Skeletal muscle tissue (tissue), 4 donors: Measurements from ENCODE around the gene CASK. TPM values are rescaled to one million over a fixed set of nuclear protein-coding genes. Genes with fewer than 3 reads are reported as not detected.
"Not testable (repeated sequence)": the region's sequence is repeated elsewhere in the genome, so short reads cannot be mapped to it uniquely, and the experiment has no call there.

Source experiments
- H3K27ac ChIP-seq: one replicate; pipeline ENCODE4 v1.7.0; 2013; ENCODE audit warnings: mild to moderate bottlenecking, low read depth, low read length, inconsistent platforms
- H3K27me3 ChIP-seq, 3 donors: one replicate each; pipeline ENCODE4 v1.7.0; 2013; ENCODE audit warnings: low read length in 3 of 3; ENCODE audit not compliant: control insufficient read depth in 3 of 3, insufficient read depth in 3 of 3
- H3K36me3 ChIP-seq, 3 donors: one replicate each; pipeline ENCODE4 v1.7.0; 2013; ENCODE audit warnings: low read length in 3 of 3; ENCODE audit not compliant: control insufficient read depth in 3 of 3, insufficient read depth in 3 of 3
- H3K4me1 ChIP-seq, 3 donors: one replicate each; pipeline ENCODE4 v1.7.0; 2013; ENCODE audit warnings: low read length in 3 of 3, mild to moderate bottlenecking in 3 of 3; ENCODE audit not compliant: control insufficient read depth in 3 of 3, insufficient read depth in 3 of 3
- H3K4me3 ChIP-seq, 3 donors: one replicate each; pipeline ENCODE4 v1.7.0; 2013; ENCODE audit warnings: low read length in 3 of 3
- H3K9ac ChIP-seq, 3 donors: one replicate each; pipeline ENCODE4 v1.7.0; 2013; ENCODE audit warnings: low read length in 3 of 3, mild to moderate bottlenecking in 3 of 3, moderate library complexity in 2 of 3, low read depth in 1 of 3
- H3K9me3 ChIP-seq, 3 donors: one replicate each; pipeline ENCODE4 v1.7.0; 2013; ENCODE audit warnings: low read length in 3 of 3; ENCODE audit not compliant: control insufficient read depth in 3 of 3
- total RNA-seq: library from RNA; depleted of rRNA; stranded (reverse); fragments of >200 nt; gene quantifications from one replicate; pipeline ENCODE4 v1.2.3, GENCODE V29; 2014
- donor health status: Osteomylitis.

Gene CASK
- total RNA-seq, 1 donor from 2014 or later: 31.3 TPM

DNA sequence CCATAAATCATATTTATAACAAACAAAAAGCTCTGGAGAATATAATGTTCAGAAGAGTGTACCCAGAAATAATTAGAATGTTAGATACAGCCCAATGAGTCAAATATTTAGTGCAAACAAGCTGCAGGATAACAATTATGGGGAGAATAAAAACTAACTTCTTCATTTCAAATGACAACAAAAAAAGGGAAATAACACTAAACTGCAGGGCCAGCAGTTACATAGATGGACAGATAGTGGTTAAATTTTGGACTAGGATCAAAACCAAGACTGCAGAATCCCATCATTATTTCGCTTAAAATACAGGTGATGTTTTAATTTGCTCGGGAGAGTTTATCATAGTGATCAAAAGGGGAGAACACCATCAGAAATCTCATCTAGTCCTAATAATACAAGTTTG is 235.2 kb downstream of the CASK start:
- H3K4me1 ChIP-seq: no peaks in the 10 kb centered on the region
- no peak overlapping the region for H3K27ac ChIP-seq
- no peaks in the 10 kb centered on the region for H3K9me3 ChIP-seq
- no peak overlapping the region for H3K9ac ChIP-seq
- no peak overlapping the region for H3K4me3 ChIP-seq
- H3K27me3 ChIP-seq: no peaks in the 10 kb centered on the region
- no peaks in the 10 kb centered on the region for H3K36me3 ChIP-seq

DNA sequence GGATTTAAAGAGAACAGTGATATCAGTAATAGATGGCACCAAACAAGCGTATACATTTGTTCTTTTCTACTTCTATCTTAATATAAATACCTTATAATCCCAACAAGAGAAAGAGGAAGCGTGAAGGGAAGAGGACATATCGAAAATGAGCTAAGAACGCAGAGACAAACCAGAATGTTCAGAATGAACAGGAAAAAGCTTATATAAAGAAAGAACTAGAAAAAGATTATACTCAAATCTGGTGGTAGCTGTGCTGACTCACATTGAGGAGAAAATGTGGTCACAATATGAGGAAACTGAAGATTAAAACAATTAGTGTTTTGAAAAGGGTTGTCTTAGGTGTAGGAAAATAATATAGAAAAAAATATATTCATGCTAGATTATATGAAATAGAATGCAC is 236.6 kb downstream of the CASK start:
- Histone ChIP-seq H3K9me3 (no peaks in the 10 kb centered on the region), H3K27me3 (no peaks in the 10 kb centered on the region), H3K9ac (no peak overlapping the region), H3K4me1 (no peaks in the 10 kb centered on the region), H3K4me3 (no peak overlapping the region), H3K36me3 (no peaks in the 10 kb centered on the region), H3K27ac (no peak overlapping the region)

DNA sequence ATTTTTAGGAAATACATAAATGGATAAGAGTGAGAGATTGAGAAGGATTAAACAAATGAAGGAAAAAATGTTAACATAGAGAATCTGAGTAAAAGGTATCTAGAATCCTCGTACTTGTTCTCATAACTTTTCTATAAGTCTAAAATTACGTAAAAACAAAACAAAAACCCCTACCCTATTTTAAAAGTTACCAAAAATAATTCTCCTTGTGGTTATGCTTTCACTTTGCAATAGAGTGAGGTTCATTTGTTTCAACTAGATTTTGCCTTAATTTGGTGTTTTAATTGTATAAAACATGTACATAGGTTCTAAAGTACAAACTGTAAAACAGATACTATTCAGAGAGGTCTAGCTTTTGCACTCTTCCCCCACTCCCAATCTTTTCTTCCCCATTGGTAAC is 238.4 kb downstream of the CASK start:
- Histone ChIP-seq H3K27ac (no peak overlapping the region), H3K9me3 (no peaks in the 10 kb centered on the region), H3K9ac (no peak overlapping the region), H3K4me3 (no peak overlapping the region), H3K27me3 (no peaks in the 10 kb centered on the region), H3K36me3 (no peaks in the 10 kb centered on the region), H3K4me1 (no peaks in the 10 kb centered on the region)

DNA sequence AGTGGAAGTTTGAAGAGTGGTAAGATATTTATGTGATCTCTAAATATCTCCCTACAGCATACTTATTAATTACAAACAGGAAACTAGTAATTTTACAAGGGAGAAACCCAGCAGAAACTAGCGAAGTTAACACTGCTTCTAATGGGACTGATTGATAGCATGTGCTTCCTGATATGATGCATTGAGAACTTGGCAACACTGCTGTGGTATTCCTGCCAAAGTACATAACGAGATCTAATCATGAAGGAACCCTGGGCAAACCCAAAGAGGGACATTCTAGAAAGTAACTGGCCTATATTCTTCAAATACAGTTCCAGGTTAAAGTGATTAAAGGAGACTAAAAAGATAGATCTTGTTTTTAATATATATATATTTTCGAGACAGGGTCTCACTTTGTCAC is 239.2 kb downstream of the CASK start:
- H3K9me3 ChIP-seq: no peaks in the 10 kb centered on the region
- no peaks in the 10 kb centered on the region for H3K4me1 ChIP-seq
- no peaks in the 10 kb centered on the region for H3K27me3 ChIP-seq
- H3K9ac ChIP-seq: no peak overlapping the region
- no peak overlapping the region for H3K4me3 ChIP-seq
- no peak overlapping the region for H3K27ac ChIP-seq
- no peaks in the 10 kb centered on the region for H3K36me3 ChIP-seq

DNA sequence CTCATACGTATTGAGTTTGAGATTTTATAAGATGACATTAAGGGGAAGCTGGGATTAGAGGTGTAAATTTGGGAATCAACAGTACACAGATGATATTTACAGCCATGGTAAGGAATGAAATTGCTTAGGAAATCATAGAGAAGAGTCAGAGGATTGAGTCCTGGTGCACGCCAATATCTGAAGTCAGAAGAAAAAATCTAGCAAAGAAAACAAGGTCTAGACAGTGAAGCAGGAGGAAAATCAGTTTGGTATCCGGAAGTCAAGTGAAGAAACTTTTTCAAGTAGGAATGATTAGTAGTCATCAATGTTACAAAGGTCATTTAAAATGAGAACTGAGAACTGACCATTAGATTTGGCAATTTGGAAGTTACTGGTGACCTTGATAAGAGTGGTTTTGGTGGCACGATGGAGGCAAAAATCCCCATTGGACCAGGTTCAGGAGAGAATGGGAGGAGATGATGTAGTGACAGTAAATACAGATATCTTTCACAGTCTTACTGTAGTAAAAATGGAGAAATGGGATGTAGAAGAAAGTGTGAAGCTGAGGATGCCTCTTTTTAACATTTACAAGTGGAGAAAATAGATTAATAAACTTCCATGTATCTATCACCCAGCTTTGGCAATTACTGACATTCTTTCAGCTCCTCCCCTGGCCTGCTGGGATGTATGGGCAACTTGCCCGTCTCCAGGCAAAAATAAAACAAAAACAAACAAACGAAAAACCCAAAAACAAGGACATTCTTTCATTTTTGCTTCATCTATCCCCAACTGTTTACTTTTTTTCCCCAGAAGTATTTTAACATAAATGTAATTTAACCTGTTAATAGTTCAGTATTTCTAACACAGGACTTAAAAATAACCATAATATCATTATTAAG is 245.9 kb downstream of the CASK start:
- Histone ChIP-seq H3K27ac (no peak overlapping the region), H3K36me3 (no peaks in the 10 kb centered on the region), H3K4me1 (no peaks in the 10 kb centered on the region), H3K4me3 (no peak overlapping the region), H3K9ac (no peak overlapping the region), H3K9me3 (no peaks in the 10 kb centered on the region), H3K27me3 (no peaks in the 10 kb centered on the region)

DNA sequence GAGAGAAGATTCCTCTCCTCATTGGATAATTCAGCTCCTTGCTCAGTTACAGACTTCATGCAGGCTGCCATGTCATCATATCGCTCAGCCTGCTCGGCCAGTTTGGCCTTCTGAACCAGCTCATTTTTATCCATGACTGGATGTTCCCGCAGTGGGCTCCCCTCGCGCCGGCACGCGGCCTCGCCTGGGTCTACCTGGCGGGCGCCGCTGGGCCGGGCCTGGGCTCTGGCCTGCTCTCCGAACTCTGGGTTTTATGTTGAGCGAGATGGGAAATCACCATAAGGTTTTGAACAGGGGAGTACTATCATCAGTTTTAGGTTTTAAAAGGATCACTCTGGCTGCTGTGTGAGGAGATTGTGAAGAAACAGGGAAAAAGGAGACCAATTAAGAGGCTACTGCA is 247.0 kb downstream of the CASK start:
- not testable (repeated sequence) for H3K4me3 ChIP-seq, H3K9ac ChIP-seq, H3K4me1 ChIP-seq, H3K27ac ChIP-seq, H3K36me3 ChIP-seq, H3K9me3 ChIP-seq, H3K27me3 ChIP-seq

DNA sequence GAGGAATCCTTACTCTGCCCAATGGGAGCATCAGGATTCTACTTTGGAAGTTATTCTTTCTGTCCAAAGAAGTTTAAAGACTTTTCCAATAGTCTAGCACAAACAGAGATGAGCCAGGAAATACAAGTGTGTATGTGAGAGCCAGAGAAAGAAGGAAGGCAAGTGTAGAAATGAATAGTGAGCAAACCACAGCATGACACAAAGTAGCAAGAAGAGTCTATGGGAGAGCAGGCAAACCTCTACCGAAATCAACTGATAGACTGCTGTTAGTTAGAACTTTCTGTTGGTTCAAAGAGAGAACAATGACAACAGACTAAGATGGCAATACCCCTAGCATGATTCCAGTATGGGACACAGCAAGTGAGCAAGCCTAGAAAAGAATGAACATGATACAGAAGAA is 250.7 kb downstream of the CASK start:
- H3K9ac ChIP-seq: no peak overlapping the region
- no peaks in the 10 kb centered on the region for H3K4me1 ChIP-seq
- H3K36me3 ChIP-seq: no peaks in the 10 kb centered on the region
- no peaks in the 10 kb centered on the region for H3K9me3 ChIP-seq
- peaks cover 0 to 4% (median 0%) of the 10 kb centered on the region in 3 donors for H3K27me3 ChIP-seq
- H3K4me3 ChIP-seq: no peak overlapping the region
- no peak overlapping the region for H3K27ac ChIP-seq

DNA sequence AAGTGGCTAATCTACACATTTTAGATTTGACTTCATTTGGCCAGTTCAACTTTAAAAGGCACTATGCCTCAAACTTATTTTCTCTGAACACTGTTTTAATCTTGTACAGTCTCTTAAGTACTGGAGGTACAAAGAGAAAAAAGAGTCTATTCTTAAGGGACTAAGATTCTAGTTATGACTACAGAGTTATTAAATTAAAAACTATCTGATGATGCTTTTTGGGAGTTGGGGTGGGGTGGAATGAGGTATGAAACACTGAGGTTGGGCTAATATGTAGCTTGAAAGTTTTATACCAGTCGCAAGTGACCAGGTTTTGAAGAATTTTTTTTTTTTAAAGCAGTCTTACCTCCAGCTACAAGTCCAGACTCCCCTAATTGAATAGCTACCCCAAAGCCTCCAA is 252.3 kb downstream of the CASK start:
- H3K9ac ChIP-seq: no peak overlapping the region
- H3K36me3 ChIP-seq: no peaks in the 10 kb centered on the region
- no peak overlapping the region for H3K27ac ChIP-seq
- H3K9me3 ChIP-seq: no peaks in the 10 kb centered on the region
- no peak overlapping the region for H3K4me3 ChIP-seq
- H3K27me3 ChIP-seq: peaks cover 0 to 4% (median 0%) of the 10 kb centered on the region in 3 donors
- no peaks in the 10 kb centered on the region for H3K4me1 ChIP-seq

DNA sequence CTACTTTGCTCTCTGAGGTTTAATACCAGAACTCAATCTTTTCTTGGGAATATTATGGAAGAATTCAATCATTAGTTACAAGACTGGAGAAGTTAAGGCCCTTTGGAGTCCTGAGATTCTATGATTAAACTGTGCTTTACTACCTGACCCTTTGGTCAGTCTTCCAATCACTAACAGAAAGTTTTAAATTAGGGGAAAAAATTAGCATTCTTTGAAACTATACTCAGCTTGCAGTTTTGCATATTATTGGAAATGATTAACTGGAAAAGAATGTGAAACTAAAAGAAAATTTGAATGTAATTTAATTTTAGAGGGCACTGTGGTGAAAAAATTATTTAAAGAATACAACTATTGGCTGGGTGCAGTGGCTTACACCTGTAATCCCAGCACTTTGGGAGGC is 253.2 kb downstream of the CASK start:
- Histone ChIP-seq H3K4me3 (no peak overlapping the region), H3K9me3 (no peaks in the 10 kb centered on the region), H3K4me1 (no peaks in the 10 kb centered on the region), H3K36me3 (no peaks in the 10 kb centered on the region), H3K27me3 (peaks cover 0 to 4% (median 0%) of the 10 kb centered on the region in 3 donors), H3K9ac (no peak overlapping the region), H3K27ac (no peak overlapping the region)

DNA sequence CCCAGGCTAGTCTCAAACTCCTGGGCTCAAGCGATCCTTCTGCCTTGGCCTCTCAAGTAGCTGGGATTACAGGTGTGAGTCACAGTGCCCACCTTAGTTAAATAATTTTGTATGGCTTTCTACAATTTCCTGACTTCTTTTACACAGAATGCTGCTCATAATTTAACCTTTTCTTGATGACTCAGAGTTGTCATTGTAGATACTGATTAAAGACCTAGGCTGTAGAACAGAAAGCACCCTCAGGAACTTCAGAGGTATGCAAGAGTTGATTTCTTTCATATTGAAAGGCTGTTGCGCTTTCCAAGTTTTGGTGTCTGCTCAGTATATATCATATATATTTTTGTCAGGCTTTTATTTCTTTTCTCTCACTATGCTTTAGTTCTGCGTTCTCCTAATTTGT is 255.7 kb downstream of the CASK start:
- Histone ChIP-seq H3K27ac (no peak overlapping the region), H3K4me1 (peaks cover 0 to 3% (median 0%) of the 10 kb centered on the region in 3 donors)

More for the DNA sequence above, 255.7 kb downstream of the CASK start:
- no peaks in the 10 kb centered on the region for H3K9me3 ChIP-seq
- H3K27me3 ChIP-seq: peaks cover 0 to 4% (median 0%) of the 10 kb centered on the region in 3 donors
- H3K36me3 ChIP-seq: no peaks in the 10 kb centered on the region
- H3K9ac ChIP-seq: no peak overlapping the region
- H3K4me3 ChIP-seq: no peak overlapping the region
